SJCRH30 (cell line): ENCODE data around the gene FCGR3B. TPM values are rescaled to one million over a fixed set of nuclear protein-coding genes. Genes with fewer than 3 reads are reported as not detected.
A peak's percentile ranks its signal among the peaks of the same experiment; 100 is the strongest.
"Not testable (repeated sequence)": the region's sequence is repeated elsewhere in the genome, so short reads cannot be mapped to it uniquely, and the experiment has no call there.

ENCODE experiments used
- DNase-seq, 2 experiments: peaks; one replicate each; pipeline ENCODE4 v3.0.0-alpha.2; 2015 to 2020
- H3K27ac ChIP-seq: fragments of 250-450 bp; sonication (Bioruptor Pico); 2 replicates; pipeline ENCODE4 v1.5.1; 2020; ENCODE audit warnings: mild to moderate bottlenecking, moderate library complexity
- H3K27me3 ChIP-seq: fragments of 250-450 bp; sonication (Bioruptor Pico); 2 replicates; pipeline ENCODE4 v1.5.1; 2020; ENCODE audit warnings: mild to moderate bottlenecking, moderate library complexity
- H3K36me3 ChIP-seq: fragments of 250-450 bp; sonication (Bioruptor Pico); 2 replicates; pipeline ENCODE4 v1.5.1; 2020; ENCODE audit warnings: mild to moderate bottlenecking, moderate library complexity
- H3K4me1 ChIP-seq: fragments of 250-450 bp; sonication (Bioruptor Pico); 2 replicates; pipeline ENCODE4 v1.5.1; 2020; ENCODE audit warnings: mild to moderate bottlenecking, moderate library complexity
- H3K4me3 ChIP-seq: fragments of 250-450 bp; sonication (Bioruptor Pico); 2 replicates; pipeline ENCODE4 v1.5.1; 2020; ENCODE audit warnings: mild to moderate bottlenecking, moderate library complexity
- H3K9me3 ChIP-seq: fragments of 250-450 bp; sonication (Bioruptor Pico); replicated peaks from 2 replicates; pipeline ENCODE4 v1.5.1; 2020; ENCODE audit warnings: mild to moderate bottlenecking, moderate library complexity
- total RNA-seq: library from RNA; depleted of rRNA; stranded (reverse); fragments of >200 nt; shearing (Covaris generic); gene quantifications from 2 replicates; pipeline ENCODE4 v1.2.3, GENCODE V29; 2014

Gene FCGR3B
- total RNA-seq, 1 experiment from 2014 or later = not detected

DNA sequence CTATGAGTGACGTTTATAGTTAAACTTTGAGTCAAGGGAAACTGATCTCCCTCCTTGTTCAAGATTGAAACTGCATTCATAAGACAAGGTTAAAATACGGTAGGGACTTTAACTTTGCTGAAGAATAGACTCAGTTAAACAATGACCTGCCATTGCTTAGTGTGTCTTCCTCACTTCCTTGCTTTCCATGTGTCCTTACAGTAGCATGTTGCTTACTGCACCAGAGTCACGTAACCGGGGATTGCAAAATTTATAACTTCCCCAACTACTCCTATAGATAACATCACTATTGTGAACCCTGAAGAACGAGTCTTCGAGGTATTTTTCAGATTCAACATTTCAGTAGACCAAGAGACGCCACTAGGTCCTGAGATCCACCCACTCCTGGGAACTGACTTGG is 22.6 kb upstream of the FCGR3B start:
- H3K4me3 ChIP-seq, H3K9me3 ChIP-seq, H3K4me1 ChIP-seq, H3K36me3 ChIP-seq, DNase-seq, H3K27ac ChIP-seq, H3K27me3 ChIP-seq: not testable (repeated sequence)

DNA sequence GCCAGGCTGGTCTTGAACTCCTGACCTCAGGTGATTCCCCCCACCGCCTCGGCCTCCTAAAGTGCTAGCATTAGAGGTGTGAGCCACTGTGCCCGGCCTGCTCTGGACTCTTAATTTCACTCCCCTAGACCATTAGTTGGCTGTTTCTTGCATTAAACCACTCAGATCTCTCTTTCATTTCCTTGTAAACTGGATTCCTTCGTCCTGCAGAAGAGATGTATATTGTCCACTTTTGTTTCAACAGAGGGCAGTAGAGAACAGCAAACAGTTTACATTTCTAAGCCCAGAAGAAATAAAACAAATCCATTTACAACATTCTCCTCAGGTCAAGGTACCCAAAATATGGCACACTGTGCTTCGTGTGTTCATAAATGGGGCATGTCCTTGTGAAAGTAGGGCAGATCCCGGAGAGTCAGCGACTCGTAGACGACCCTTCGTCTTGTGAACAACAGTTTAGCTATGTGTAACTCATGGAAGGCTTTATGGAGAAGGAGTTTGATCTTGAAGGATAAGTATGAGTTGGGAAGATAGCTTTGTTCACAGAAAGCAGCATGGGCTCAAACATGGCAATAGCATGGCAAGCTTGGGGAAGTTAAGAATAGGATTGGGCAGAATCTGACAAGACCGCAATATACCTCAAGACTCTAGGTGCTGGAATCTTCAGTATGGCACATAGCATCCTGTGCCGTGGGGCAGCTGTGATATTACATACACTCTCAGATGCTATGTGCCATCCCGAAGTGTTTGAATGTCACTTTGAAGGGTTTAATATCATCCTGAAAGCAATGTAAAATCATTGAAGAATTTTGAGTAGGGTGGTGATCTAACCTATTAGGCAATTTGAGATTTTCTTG is 16.8 kb upstream of the FCGR3B start:
- not testable (repeated sequence) for H3K4me1 ChIP-seq, H3K36me3 ChIP-seq, H3K27me3 ChIP-seq, H3K27ac ChIP-seq, H3K9me3 ChIP-seq, H3K4me3 ChIP-seq
- peak in 1 of 2 experiments; percentile 54 for DNase-seq

- not testable (repeated sequence) for H3K36me3 ChIP-seq, H3K27ac ChIP-seq, H3K4me1 ChIP-seq, H3K9me3 ChIP-seq, DNase-seq, H3K4me3 ChIP-seq, H3K27me3 ChIP-seq
These were observed 13.9 kb upstream of the FCGR3B start for GRCh38 chr1:161644855-161645254.

DNA sequence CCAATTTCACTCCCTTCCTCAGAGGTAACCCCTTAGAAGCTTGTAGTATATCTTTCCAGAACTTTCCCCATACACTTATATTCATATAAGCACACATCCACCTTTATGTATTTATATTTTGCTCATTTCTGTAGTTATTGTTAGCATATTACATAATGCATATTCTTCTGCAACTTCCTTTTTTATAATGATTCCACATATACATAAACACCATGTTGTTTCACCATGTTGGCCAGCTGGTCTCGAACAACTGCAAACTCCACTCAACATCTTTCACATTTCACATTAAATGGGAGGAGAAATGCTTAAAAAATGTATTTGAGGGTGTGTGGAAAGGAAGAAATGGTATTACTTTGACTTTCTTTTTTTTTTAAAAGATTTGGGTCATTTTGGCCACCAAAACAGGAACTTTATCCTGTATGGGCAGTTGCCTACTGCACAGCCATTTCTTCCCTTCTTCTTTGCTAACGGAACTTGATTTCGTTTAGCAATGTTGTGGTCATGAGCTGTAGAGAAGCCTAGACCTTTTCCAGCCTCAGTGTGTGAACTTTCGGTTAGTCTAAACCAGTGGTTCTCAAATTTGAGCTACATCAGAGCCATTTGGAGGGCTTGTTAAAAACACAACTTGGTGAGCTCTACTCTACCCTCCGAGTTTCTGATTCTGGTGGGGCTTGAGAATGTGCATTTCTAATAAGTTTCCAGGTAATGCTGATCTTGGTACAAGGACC is 12.7 kb upstream of the FCGR3B start:
- H3K4me3 ChIP-seq, H3K27ac ChIP-seq, H3K36me3 ChIP-seq, H3K4me1 ChIP-seq, DNase-seq, H3K9me3 ChIP-seq, H3K27me3 ChIP-seq: not testable (repeated sequence)

DNA sequence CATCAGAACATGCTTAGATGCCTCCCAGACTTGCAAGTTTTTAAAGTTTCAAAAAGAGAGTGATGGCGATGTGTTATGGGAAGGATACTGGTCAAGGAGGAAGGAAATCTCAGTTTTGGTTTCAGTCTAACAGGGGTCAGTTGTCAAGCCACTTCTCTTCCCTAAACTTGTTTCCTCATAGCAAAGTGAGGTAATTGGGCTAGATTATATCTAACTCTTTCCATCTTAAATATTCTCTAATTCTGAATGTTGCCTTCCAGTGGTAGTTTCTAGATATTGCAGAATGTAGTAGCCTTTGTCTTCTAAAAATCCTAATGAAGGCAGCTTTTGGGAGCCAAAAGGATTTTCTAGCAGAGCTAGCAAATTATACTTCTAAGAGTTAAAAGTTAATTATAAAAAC is 11.7 kb upstream of the FCGR3B start:
- not testable (repeated sequence) for H3K4me3 ChIP-seq, DNase-seq, H3K27me3 ChIP-seq, H3K4me1 ChIP-seq, H3K9me3 ChIP-seq, H3K27ac ChIP-seq, H3K36me3 ChIP-seq

- not testable (repeated sequence) for DNase-seq, H3K4me3 ChIP-seq, H3K36me3 ChIP-seq, H3K27ac ChIP-seq, H3K4me1 ChIP-seq, H3K9me3 ChIP-seq, H3K27me3 ChIP-seq
These were observed 8.2 kb upstream of the FCGR3B start for GRCh38 chr1:161639203-161639602.

DNA sequence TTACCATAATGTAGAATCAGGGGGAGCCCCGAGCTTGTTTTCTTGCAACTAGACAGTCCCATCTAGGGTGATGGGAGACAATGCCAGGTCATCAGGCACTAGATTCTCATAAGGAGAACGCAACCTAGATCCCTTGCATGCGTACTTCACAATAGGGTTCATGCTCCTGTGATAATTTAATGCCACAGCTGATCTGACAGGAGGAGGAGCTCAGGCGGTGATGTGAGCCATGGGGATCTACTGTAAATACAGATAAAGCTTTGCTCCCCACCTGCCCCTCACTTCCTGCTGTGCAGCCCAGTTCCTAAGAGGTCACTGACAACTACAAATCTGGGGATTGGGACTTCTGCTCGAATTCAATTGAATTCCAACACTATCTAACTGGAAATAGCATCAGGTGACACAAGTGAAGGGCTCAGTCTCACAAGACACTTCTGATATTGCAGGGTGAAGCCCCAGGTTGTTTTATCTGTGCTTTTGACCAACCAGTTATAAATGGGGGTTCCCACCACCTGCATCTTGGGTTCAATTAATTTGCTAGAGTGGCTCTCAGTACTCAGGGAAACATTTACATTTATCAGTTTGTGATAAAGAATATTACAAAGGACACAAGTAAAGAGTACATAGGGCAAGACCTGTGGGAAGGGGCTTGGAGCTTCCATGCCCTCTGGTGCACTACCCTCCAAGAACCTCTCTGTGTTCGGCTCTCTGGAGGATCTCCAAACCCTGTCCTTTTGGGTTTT is 7.4 kb upstream of the FCGR3B start:
- not testable (repeated sequence) for H3K4me1 ChIP-seq, H3K4me3 ChIP-seq

GRCh38 chr1:161636976-161637375 is 6.0 kb upstream of the FCGR3B start:
- H3K4me1 ChIP-seq, DNase-seq, H3K4me3 ChIP-seq, H3K9me3 ChIP-seq, H3K27ac ChIP-seq, H3K36me3 ChIP-seq, H3K27me3 ChIP-seq: not testable (repeated sequence)

More for the DNA sequence above, 7.4 kb upstream of the FCGR3B start:
- H3K9me3 ChIP-seq, H3K27me3 ChIP-seq, H3K36me3 ChIP-seq, DNase-seq, H3K27ac ChIP-seq: not testable (repeated sequence)

- not testable (repeated sequence) for H3K27me3 ChIP-seq, DNase-seq, H3K27ac ChIP-seq, H3K36me3 ChIP-seq, H3K4me1 ChIP-seq, H3K4me3 ChIP-seq, H3K9me3 ChIP-seq
These were observed 5.3 kb upstream of the FCGR3B start for GRCh38 chr1:161636189-161636782.

GRCh38 chr1:161634993-161635392 is 4.0 kb upstream of the FCGR3B start:
- H3K27me3 ChIP-seq, H3K9me3 ChIP-seq, H3K4me1 ChIP-seq, H3K36me3 ChIP-seq, H3K4me3 ChIP-seq, H3K27ac ChIP-seq, DNase-seq: not testable (repeated sequence)

DNA sequence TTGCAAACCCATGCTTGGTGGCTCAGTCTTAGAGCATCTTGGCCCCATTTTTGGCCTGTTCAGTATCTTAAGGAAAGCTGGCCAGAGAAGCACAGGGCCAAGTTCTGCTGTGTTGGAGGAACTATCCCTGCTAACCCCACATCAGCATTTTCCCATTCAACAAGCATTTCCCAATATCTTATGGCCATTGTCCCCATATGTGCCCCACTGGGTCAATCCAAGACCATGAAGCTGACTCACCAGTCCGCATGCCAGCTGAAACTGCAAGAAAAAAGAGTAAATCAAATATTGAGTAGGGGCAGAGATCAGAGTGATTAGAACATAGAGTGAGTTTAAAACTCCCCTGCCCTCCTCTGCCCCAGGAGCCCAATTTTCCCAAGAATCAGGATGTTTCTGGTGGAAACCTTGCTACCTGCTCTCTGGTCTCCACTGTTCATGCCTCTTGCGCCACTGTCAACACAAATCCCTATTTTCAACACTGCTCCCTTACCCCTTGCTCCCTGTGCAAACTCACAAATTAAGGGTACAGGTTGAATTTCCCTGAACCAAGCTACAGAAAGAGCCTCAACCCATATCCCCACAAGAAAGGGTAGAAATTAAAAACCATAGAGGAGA is 741 bp downstream of the FCGR3B start:
- not testable (repeated sequence) for H3K4me3 ChIP-seq, H3K27me3 ChIP-seq, H3K27ac ChIP-seq, H3K9me3 ChIP-seq, H3K4me1 ChIP-seq, H3K36me3 ChIP-seq, DNase-seq

- not testable (repeated sequence) for H3K27ac ChIP-seq, DNase-seq, H3K4me1 ChIP-seq, H3K36me3 ChIP-seq, H3K27me3 ChIP-seq, H3K4me3 ChIP-seq, H3K9me3 ChIP-seq
These were observed 4.4 kb downstream of the FCGR3B start for GRCh38 chr1:161626445-161627146.

DNA sequence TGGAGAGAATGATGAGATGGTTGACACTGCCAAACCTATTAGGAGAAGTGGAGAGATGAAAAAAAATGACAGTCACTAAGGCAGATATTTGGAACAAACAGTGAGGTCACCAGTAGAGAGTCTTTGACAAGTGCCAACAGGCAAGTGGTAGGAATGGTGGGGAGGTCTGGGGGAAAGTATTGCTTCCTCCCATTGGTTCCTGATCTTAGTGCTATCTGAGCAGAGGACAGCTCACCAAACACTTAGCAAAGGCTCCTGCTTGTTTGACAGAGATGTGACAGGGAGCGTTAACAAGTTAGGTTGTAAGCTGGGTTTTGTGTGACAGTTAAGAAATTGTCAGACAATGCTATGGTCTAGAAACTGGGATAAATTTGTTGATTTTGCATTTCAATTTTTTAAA is 6.4 kb downstream of the FCGR3B start:
- not testable (repeated sequence) for H3K36me3 ChIP-seq, DNase-seq, H3K27me3 ChIP-seq

GRCh38 chr1:161623401-161624051 is 7.5 kb downstream of the FCGR3B start:
- not testable (repeated sequence) for DNase-seq, H3K27me3 ChIP-seq, H3K4me1 ChIP-seq, H3K36me3 ChIP-seq, H3K9me3 ChIP-seq, H3K27ac ChIP-seq, H3K4me3 ChIP-seq

More for the DNA sequence above, 6.4 kb downstream of the FCGR3B start:
- H3K27ac ChIP-seq, H3K9me3 ChIP-seq, H3K4me3 ChIP-seq, H3K4me1 ChIP-seq: not testable (repeated sequence)
